Ascending aorta (tissue), 2 donors: ENCODE measurements around the gene PI4K2A. TPM values are rescaled to one million over a fixed set of nuclear protein-coding genes. Genes with fewer than 3 reads are reported as not detected.

Source experiments
- DNase-seq, 2 donors: peaks; one replicate each; pipeline ENCODE4 v3.0.0-alpha.2; 2019; ENCODE audit warnings: low spot score in 2 of 2
- H3K27ac ChIP-seq, 2 donors: fragments of 200-600 bp; sonication (generic); one replicate each; pipeline ENCODE4 v1.5.1; 2016 to 2017; ENCODE audit warnings: mild to moderate bottlenecking in 1 of 2
- H3K27me3 ChIP-seq: fragments of 200-600 bp; sonication (generic); one replicate; pipeline ENCODE4 v1.5.1; 2017
- H3K36me3 ChIP-seq, 2 donors: fragments of 200-600 bp; sonication (generic); one replicate each; pipeline ENCODE4 v1.5.1; 2016
- H3K4me1 ChIP-seq, 2 donors: fragments of 200-600 bp; sonication (generic); one replicate each; pipeline ENCODE4 v1.5.1; 2016 to 2017; ENCODE audit warnings: mild to moderate bottlenecking in 1 of 2
- H3K4me3 ChIP-seq, 2 donors: fragments of 200-600 bp; sonication (generic); one replicate each; pipeline ENCODE4 v1.5.1; 2016 to 2017; ENCODE audit warnings: mild to moderate bottlenecking in 1 of 2
- H3K9me3 ChIP-seq, 2 donors: fragments of 200-600 bp; sonication (generic); one replicate each; pipeline ENCODE4 v1.5.1; 2016
- intact Hi-C: fragments of 100-400 bp; cut with DNase I; formaldehyde crosslinking; loops from one replicate; pipeline ENCODE4 v1.15.1; 2023
- total RNA-seq: library from RNA; depleted of rRNA; stranded (reverse); fragments of >200 nt; gene quantifications from one replicate; pipeline ENCODE4 v1.1.0, GENCODE V29; 2016
- TF ChIP-seq, protein P1 (sequence below), 3 experiments: fragments of 200-600 bp in 2 of 3; fragments of 450-650 bp in 1 of 3; sonication (generic) in 2 of 3; IDR thresholded peaks; one replicate each; pipeline ENCODE4 v1.5.1; 2016 to 2019; ENCODE audit warnings: antibody characterized with exemption in 3 of 3, mild to moderate bottlenecking in 1 of 3, moderate library complexity in 1 of 3

The PI4K2A gene
- total RNA-seq, 1 donor from 2014 or later: 33.7 TPM

DNA sequence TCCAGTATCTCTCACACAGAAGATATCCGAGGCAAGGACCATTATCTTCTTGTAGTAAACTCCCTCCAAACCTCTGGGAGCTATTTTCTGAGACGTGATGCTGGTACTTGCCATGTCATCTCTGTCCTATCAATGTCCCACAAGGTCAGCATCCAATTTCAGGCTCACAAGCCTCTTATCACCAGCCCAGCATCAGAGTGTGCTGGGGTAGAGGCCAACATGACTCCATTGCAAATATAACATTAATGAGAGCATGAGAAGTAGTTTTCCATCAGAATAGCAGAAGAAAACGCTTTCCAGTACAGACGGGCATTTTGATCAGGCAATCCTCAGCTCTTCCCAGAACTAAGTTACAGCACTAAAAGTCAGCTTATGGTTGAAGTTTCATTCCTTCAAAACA is 12.7 kb upstream of the PI4K2A start:
- H3K4me3 ChIP-seq: no peak overlapping the region
- H3K27ac ChIP-seq: peak overlapping the region in 1 of 2 donors; percentile 26
- no peak for DNase-seq
- H3K36me3 ChIP-seq: no peaks in the 10 kb centered on the region
- intact Hi-C loops: no loop called here
- H3K9me3 ChIP-seq: no peaks in the 10 kb centered on the region
- no peaks in the 10 kb centered on the region for H3K4me1 ChIP-seq
- TF ChIP-seq, protein P1, sequence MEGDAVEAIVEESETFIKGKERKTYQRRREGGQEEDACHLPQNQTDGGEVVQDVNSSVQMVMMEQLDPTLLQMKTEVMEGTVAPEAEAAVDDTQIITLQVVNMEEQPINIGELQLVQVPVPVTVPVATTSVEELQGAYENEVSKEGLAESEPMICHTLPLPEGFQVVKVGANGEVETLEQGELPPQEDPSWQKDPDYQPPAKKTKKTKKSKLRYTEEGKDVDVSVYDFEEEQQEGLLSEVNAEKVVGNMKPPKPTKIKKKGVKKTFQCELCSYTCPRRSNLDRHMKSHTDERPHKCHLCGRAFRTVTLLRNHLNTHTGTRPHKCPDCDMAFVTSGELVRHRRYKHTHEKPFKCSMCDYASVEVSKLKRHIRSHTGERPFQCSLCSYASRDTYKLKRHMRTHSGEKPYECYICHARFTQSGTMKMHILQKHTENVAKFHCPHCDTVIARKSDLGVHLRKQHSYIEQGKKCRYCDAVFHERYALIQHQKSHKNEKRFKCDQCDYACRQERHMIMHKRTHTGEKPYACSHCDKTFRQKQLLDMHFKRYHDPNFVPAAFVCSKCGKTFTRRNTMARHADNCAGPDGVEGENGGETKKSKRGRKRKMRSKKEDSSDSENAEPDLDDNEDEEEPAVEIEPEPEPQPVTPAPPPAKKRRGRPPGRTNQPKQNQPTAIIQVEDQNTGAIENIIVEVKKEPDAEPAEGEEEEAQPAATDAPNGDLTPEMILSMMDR (IDR thresholded peaks at IDR 0.05): no peak
- no peaks in the 10 kb centered on the region for H3K27me3 ChIP-seq

DNA sequence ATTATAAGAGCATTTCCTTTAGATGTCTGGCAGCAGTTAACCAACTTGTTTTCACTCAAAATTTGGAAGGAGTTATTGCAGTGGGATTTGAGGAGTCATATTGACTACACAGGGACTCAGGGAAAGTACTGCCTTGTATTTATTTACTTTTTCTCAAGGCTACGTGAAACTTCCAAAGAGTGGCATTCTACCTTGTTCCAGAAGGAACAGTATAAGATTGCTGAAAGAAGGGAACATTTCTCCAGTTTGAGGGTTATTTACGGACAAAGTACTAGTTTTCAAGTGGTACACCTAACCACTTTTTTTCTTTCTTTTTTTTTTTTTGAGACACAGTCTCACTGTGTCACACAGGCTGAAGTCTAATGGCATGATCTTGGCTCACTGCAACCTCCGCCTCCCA is 12.2 kb upstream of the PI4K2A start:
- Histone ChIP-seq H3K36me3 (no peaks in the 10 kb centered on the region), H3K27me3 (no peaks in the 10 kb centered on the region), H3K4me3 (no peak overlapping the region), H3K9me3 (no peaks in the 10 kb centered on the region), H3K4me1 (no peaks in the 10 kb centered on the region), H3K27ac (peak overlapping the region; percentile 17 to 26)
- TF ChIP-seq, protein P1 (IDR thresholded peaks at IDR 0.05): no peak
- intact Hi-C loops: no loop called here
- no peak for DNase-seq

DNA sequence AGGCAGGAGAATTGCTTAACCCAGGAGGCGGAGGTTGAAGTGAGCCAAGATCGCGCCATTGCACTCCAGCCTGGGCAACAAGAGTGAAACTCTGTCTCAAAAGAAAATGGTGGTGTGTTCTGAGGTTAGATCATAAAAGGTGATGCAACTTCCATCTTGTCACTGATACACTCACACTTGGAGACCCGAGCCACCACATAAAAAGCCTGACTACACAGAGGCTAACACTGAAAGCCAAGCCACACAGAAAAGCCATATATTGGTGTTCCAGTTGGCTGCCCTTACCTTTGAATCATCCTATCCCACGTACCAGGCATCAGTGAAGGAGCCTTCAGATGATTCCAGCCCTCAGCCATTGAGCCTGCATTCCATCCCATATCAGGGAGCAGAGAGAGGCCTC is 11.2 kb upstream of the PI4K2A start:
- no peak for DNase-seq
- no peaks in the 10 kb centered on the region for H3K36me3 ChIP-seq
- TF ChIP-seq, protein P1 (IDR thresholded peaks at IDR 0.05): no peak
- no peak overlapping the region for H3K27ac ChIP-seq
- H3K9me3 ChIP-seq: no peaks in the 10 kb centered on the region
- H3K27me3 ChIP-seq: no peaks in the 10 kb centered on the region
- H3K4me1 ChIP-seq: peaks cover 0 to 3% of the 10 kb centered on the region in 2 donors
- intact Hi-C loops: no loop called here
- H3K4me3 ChIP-seq: no peak overlapping the region

DNA sequence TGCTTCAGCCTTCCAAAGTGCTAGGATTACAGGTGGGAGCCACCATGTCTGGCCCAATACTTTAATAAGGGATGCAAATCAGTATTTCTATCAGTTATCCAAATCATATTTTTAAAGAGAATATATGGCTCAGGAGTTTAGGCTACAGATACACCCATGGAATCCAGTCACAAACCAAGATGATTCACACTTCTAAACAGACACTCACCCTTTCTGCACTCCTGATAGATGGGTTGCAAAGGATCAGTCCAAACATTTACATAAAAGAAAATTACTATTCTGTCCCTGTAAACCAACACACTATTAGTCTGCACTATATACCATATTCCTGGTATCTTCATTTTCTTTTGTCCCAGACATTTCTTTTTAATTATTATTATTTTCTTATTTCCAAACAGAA is 9.4 kb upstream of the PI4K2A start:
- TF ChIP-seq, protein P1 (IDR thresholded peaks at IDR 0.05): no peak
- no peaks in the 10 kb centered on the region for H3K36me3 ChIP-seq
- H3K4me1 ChIP-seq: peaks cover 0 to 3% of the 10 kb centered on the region in 2 donors
- H3K27ac ChIP-seq: no peak overlapping the region
- H3K27me3 ChIP-seq: no peaks in the 10 kb centered on the region
- no peak overlapping the region for H3K4me3 ChIP-seq
- intact Hi-C loops: loop anchor here (5.0 kb wide), 1 partner anchor 204 kb away; the partner anchor contains the start of gene PGAM1
- DNase-seq: no peak
- no peaks in the 10 kb centered on the region for H3K9me3 ChIP-seq

DNA sequence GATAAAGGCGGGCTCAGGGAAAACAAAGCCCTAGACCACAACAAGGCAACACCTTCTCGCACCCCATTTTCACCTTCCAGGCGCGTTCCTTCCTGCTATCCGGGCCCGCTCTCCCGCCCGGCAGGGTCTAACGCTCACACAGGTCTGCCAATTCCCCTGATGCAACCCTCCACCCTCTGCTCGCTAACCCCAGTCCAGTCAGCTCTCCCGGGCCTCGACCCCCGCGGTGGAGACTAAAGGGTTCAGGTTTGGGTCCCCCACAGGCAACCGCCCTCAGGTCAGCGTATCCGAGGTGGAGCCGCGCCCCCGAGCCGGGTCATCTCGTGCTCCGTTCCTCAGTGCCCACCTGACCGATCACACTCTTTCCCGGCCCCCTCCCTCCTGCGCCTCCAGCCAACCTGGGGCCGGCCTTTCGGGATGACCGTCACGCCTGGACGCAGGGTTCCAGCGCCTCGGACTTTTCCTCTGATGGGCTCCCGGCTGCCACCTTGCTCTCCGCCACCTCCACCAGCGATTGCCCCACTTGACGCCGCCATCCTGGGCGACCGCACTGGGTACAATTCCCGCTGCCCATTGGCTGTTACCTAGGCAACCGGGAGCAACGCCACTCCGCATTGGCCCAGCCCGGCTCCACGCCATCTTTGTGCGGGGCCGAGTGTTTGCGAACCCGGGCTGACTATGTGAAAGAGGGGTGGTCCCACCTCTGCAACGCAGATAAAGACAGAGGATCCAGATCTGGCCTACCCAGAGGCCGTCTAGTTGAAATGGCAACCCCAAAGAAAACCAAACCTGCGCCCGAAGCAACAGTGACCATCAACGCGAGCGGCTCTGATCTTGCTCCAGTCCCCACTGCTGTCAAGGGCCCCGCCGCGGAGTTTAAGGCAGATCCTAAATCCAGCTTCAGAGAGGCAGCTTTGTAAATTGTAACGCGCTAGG is 7.3 kb upstream of the PI4K2A start, which contains the start of gene MORN4:
Gene MORN4, minus strand, starts transcription at position 552 of the 936 bp plus-strand sequence. CDS start 13,847 bp downstream, outside the sequence.
- H3K27ac ChIP-seq: peak within 1 kb of the TSS in 1 of 2 donors; percentile 6
- intact Hi-C loops: loop anchor here (1.0 to 5.0 kb wide), 2 partner anchors 135 to 206 kb away; partner anchors contain the start of genes MMS19, PGAM1 and UBTD1

More for the DNA sequence above, 7.3 kb upstream of the PI4K2A start, which contains the start of gene MORN4:
- Histone ChIP-seq H3K36me3 (no peaks in the 10 kb centered on the region), H3K4me1 (peaks cover 0 to 3% of the 10 kb centered on the region in 2 donors), H3K9me3 (no peaks in the 10 kb centered on the region), H3K4me3 (peak within 1 kb of the TSS; percentile 73 to 74), H3K27me3 (no peaks in the 10 kb centered on the region)
- TF ChIP-seq, protein P1 (IDR thresholded peaks at IDR 0.05): no peak
- peak; percentile 69 to 96 for DNase-seq
